Uterus (tissue), 2 donors: ENCODE results near the gene WHRN.

ENCODE experiments used
- CTCF ChIP-seq, 4 experiments: fragments of 200-600 bp in 2 of 4; fragments of 450-650 bp in 2 of 4; sonication (generic) in 2 of 4; IDR thresholded peaks; one replicate each; pipeline ENCODE4 v1.5.1; 2016 to 2019; ENCODE audit warnings: antibody characterized with exemption in 4 of 4, mild to moderate bottlenecking in 2 of 4, moderate library complexity in 1 of 4
- POLR2A ChIP-seq, 2 donors: fragments of 450-650 bp; IDR thresholded peaks; one replicate each; pipeline ENCODE4 v1.6.1; 2016; ENCODE audit warnings: antibody characterized with exemption in 2 of 2, mild to moderate bottlenecking in 1 of 2, moderate library complexity in 1 of 2

GRCh38 chr9:114450833-114451706 lies 54.2 kb downstream of the WHRN start:
- no peak for TF ChIP-seq POLR2A (IDR thresholded peaks at IDR 0.05)
- no peak for TF ChIP-seq CTCF (IDR thresholded peaks at IDR 0.05)
